HG03066 (cell line): ENCODE data around the gene CYP3A4.
"Not testable (repeated sequence)": the region's sequence is repeated elsewhere in the genome, so short reads cannot be mapped to it uniquely, and the experiment has no call there.

Experiments
- ATAC-seq: cut with Tn5 transposase; IDR thresholded peaks from one replicate; pipeline ENCODE4 v1.9.1; 2021; ENCODE audit warnings: low read depth; ENCODE audit not compliant: unreplicated experiment

The CYP3A4 gene

GRCh38 chr7:99762680-99763327, 21.2 kb downstream of the CYP3A4 start:
- no peak for ATAC-seq

- no peak for ATAC-seq
Observed at GRCh38 chr7:99755085-99755484, 28.9 kb downstream of the CYP3A4 start.

- no peak for ATAC-seq
Observed at GRCh38 chr7:99752356-99752755, 31.6 kb downstream of the CYP3A4 start.

GRCh38 chr7:99751322-99752052, 32.5 kb downstream of the CYP3A4 start:
- ATAC-seq, result not testable (repeated sequence)

- ATAC-seq, result no peak
Observed at GRCh38 chr7:99748846-99749579, 35.0 kb downstream of the CYP3A4 start.

- ATAC-seq, result not testable (repeated sequence)
Observed at GRCh38 chr7:99746915-99747314, 37.1 kb downstream of the CYP3A4 start.

- ATAC-seq, result not testable (repeated sequence)
Observed at GRCh38 chr7:99745395-99745794, 38.6 kb downstream of the CYP3A4 start.

- no peak for ATAC-seq
Observed at GRCh38 chr7:99742737-99743394, 41.1 kb downstream of the CYP3A4 start.

GRCh38 chr7:99741441-99741795, 42.6 kb downstream of the CYP3A4 start:
- ATAC-seq, result no peak

GRCh38 chr7:99740573-99741440, 43.2 kb downstream of the CYP3A4 start:
- no peak for ATAC-seq

GRCh38 chr7:99739699-99740572, 44.0 kb downstream of the CYP3A4 start:
- ATAC-seq, result no peak

GRCh38 chr7:99737726-99738125, 46.3 kb downstream of the CYP3A4 start:
- ATAC-seq, result no peak

- ATAC-seq, result not testable (repeated sequence)
Observed at GRCh38 chr7:99736667-99737066, 47.3 kb downstream of the CYP3A4 start.

GRCh38 chr7:99734987-99735386, 49.0 kb downstream of the CYP3A4 start, which contains the start of gene CYP3A7:
TSS of gene CYP3A7 (minus strand) at chr7:99735196. CDS start at chr7:99735093, 103 bp downstream.
- ATAC-seq, result no peak

- no peak for ATAC-seq
Observed at GRCh38 chr7:99733448-99733847, 50.5 kb downstream of the CYP3A4 start.

- ATAC-seq, result no peak
Observed at GRCh38 chr7:99733003-99733402, 51.0 kb downstream of the CYP3A4 start.

GRCh38 chr7:99731638-99732374, 52.2 kb downstream of the CYP3A4 start:
- ATAC-seq, result no peak

GRCh38 chr7:99730992-99731391, 53.0 kb downstream of the CYP3A4 start:
- ATAC-seq, result no peak
